Adrenal gland (tissue), 5 donors: ENCODE measurements around the gene ARAP1.

Experiments
- POLR2A ChIP-seq, 2 donors: fragments of 450-650 bp; IDR thresholded peaks; one replicate each; pipeline ENCODE4 v1.6.1; 2017; ENCODE audit warnings: antibody characterized with exemption in 2 of 2, mild to moderate bottlenecking in 2 of 2, moderate library complexity in 1 of 2
- TF ChIP-seq, protein P1 (sequence below), 6 experiments: fragments of 450-650 bp in 4 of 6; fragments of 200-600 bp in 2 of 6; sonication (generic) in 1 of 6; IDR thresholded peaks; 1 replicate in 5 of 6; 2 replicates in 1 of 6; pipeline versions ENCODE4 v1.5.1 to v1.8.0; 2016 to 2021; ENCODE audit warnings: antibody characterized with exemption in 6 of 6, mild to moderate bottlenecking in 2 of 6, moderate library complexity in 1 of 6
- donor health status: DM: no; HTN: no; CAD: no.

DNA sequence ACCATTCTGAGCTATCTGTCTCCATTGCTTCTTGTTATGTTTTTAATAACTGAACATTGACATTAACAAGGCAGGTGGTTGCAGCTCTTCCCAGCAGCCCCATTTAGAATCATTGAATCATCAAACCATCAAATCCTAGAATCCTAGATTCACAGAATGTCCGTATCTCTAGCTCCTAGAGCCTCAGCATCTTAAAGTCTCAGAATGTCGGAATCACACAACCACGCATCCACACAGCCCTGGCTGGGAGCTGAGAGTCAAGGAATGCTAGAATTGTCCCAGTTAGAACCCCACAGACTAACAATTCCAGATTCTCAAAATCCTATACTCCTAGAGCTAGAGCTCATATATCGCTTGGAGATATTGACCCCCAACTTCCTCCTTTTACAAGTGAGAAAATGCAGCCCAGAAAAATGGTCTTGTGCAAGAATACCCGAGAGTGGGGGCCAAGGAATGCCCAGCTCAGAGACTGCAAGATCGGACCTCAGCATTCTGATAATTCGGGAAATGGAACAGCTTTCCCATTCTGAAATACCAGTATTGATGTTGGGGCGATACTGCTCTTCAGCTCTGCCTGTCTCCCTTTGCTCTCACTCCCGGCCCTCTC, 116.8 kb downstream of the ARAP1 start:
- TF ChIP-seq, protein P1, sequence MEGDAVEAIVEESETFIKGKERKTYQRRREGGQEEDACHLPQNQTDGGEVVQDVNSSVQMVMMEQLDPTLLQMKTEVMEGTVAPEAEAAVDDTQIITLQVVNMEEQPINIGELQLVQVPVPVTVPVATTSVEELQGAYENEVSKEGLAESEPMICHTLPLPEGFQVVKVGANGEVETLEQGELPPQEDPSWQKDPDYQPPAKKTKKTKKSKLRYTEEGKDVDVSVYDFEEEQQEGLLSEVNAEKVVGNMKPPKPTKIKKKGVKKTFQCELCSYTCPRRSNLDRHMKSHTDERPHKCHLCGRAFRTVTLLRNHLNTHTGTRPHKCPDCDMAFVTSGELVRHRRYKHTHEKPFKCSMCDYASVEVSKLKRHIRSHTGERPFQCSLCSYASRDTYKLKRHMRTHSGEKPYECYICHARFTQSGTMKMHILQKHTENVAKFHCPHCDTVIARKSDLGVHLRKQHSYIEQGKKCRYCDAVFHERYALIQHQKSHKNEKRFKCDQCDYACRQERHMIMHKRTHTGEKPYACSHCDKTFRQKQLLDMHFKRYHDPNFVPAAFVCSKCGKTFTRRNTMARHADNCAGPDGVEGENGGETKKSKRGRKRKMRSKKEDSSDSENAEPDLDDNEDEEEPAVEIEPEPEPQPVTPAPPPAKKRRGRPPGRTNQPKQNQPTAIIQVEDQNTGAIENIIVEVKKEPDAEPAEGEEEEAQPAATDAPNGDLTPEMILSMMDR (IDR thresholded peaks at IDR 0.05) = no peak
- no peak for TF ChIP-seq POLR2A (IDR thresholded peaks at IDR 0.05)
